ENCODE data around the gene TBX2.

Gene TBX2

GRCh38 chr17:61453566-61454380, 54.1 kb downstream of the TBX2 start:
- no peak for DNase-seq (ENCODE audit: low read depth in 2 of 2)

GRCh38 chr17:61454381-61455323, 55.0 kb downstream of the TBX2 start:
- DNase-seq (ENCODE audit: low read depth in 2 of 2): no peak

DNA sequence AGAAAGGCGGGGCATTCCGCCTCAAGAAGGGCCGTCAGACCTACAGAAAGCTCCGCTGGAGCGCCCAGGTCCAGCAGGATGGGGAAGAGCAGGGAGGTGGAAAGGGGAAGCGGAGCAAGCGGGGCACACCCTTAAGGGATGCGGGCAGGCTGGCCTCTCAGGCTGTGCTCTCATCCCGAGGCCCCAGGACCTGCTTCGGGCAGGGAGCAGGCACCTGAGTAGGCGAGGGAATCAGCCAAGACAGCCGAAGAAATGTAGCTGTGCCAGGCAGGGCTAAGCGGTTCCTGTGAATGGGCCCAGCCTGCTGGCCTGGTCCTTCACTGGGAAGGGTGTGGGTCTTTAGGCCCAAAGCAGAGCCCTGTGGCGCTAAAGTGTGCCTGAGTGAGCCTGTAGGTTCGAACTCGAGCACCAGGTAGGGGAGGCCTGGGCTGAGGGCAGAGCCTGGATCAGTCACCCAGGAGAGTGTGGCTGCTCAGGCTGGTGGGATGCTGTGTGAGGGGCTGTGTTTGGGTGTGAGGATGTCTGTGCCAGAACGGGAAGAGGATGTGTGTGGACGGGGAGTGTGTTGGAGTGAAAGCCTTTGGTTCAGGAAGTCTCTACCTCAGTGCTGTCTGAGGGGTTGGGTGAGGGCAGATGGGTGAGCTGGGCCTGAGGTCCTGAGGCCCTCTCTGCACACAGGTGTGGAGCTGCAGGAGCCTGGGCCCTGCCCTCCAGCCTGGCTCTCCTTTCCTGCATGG, 55.8 kb downstream of the TBX2 start:
- no peak for DNase-seq (ENCODE audit: low read depth in 2 of 2)

DNA sequence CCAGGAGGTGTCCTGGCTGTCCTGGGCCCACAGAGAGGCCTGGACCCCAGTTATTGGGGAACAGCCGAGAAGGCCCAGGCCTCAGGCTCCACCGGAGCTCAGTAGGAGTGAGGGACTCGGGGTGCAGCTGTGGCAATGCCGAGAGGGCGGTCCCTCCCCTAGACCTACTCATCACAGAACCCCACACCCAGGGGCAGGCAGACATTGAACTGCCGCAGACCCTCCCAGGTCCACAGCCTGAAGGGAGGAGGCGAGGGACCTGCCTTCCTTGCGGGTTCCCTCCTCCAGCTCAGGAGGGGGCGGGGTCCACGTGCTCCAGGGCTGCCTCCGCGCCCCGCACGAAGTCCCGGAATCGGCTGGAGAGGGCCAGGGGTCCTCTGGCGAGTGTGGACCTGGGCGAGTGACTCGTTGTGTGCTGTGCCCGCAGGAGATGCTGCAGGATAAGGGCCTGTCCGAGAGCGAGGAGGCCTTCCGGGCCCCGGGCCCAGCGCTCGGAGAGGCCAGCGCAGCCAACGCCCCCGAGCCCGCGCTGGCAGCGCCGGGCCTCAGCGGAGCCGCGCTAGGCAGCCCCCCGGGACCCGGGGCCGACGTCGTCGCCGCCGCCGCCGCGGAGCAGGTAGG, 56.5 kb downstream of the TBX2 start:
- DNase-seq (ENCODE audit: low read depth in 2 of 2): no peak

GRCh38 chr17:61456688-61457225, 57.1 kb downstream of the TBX2 start:
- DNase-seq (ENCODE audit: low read depth in 2 of 2): no peak

GRCh38 chr17:61457226-61457983, 57.8 kb downstream of the TBX2 start:
- DNase-seq (ENCODE audit: low read depth in 2 of 2): no peak

DNA sequence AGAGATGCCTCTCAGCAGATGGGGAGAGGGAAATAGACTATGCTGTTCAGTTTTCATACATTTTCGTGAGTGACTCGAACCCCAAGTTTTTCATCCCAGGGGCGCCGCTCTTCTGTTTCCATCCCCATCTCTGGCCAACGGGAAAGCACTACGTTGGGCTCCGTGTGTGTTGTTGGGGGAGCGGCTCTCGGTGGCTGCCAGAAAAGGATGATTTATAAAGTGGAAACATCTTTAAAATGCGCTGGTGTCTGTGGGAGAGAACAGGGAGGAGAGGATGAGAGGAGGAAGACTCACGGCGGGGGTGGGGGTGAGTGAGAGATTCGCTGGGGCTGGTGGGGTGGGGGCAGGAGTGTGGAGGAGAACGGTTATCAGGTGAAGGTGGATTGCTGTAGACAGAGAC, 58.4 kb downstream of the TBX2 start:
- DNase-seq (ENCODE audit: low read depth in 2 of 2): no peak

DNA sequence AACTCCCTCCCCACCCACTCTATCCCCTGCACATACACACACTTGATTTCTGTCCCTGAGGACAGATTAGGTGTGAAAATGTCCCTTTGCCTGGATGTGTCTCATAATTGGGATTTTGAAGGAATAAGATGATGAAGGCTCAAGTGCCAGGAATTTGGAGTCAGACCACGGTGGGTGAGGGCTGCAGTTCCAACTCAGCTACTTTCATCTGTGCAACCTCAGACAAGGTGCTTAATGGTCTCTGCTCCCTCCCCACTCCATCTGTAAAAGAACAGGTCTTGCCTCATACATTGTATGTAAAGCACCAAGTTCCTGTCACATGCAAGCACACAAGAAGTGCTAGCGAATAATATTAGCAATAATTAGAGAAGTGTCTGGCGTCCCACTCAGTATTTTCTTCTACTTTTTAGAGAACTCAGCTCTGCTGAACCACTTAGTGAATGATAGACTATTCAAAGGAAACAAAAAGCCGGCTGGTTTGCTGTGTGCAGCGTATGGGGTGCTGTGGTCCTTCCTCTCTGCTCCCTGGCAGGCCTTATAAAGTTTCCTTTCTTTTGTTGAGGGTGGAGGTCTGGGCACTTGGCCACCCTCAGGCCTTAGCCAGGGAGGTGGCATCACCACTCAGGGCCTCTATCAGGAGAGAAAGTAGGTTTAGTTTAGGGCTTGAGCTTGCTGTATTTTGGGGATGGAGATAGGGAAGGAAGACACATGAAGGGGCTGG, 58.9 kb downstream of the TBX2 start:
- DNase-seq (ENCODE audit: low read depth in 2 of 2): no peak

All from activated CD4-positive, alpha-beta T cell treated with anti-CD3 and anti-CD28 coated beads for 24 hours (primary cell).